ENCODE data around the gene RAI2.

The RAI2 gene

GRCh38 chrX:17848545-17849265 lies 12.4 kb downstream of the RAI2 start:
- Histone ChIP-seq H3K9ac (ENCODE audit: low read depth, low read length, poor library complexity) (no peak overlapping the region), H4K91ac (ENCODE audit: low read depth, low read length, poor library complexity) (no peak overlapping the region), H3K18ac (ENCODE audit: low read length) (no peak overlapping the region), H3K14ac (ENCODE audit: low read length) (no peak overlapping the region), H2BK15ac (ENCODE audit: low read length) (no peak overlapping the region), H3K4ac (ENCODE audit: low read length) (no peak overlapping the region), H3K9me3 (replicated peaks in 1 of 2; ENCODE audit: control insufficient read depth in 2 of 2, insufficient read depth in 1 of 2, low read depth in 1 of 2, low read length in 2 of 2) (no peaks in the 10 kb centered on the region), H3K36me3 (replicated peaks in 1 of 2; ENCODE audit: control insufficient read depth in 2 of 2, insufficient read depth in 2 of 2, low read length in 2 of 2) (no peaks in the 10 kb centered on the region), H4K8ac (ENCODE audit: low read depth, low read length) (no peak overlapping the region), H3K23ac (ENCODE audit: low read depth, low read length, poor library complexity) (no peak overlapping the region), H3K4me3 (ENCODE audit: low read length in 2 of 2) (no peak overlapping the region), H3K27ac (replicated peaks; ENCODE audit: low read length) (no peak overlapping the region), H3K27me3 (ENCODE audit: control insufficient read depth in 3 of 3, insufficient read depth in 3 of 3, low read depth in 1 of 3, low read length in 3 of 3) (peaks cover 0 to 47% (median 0%) of the 10 kb centered on the region in 3 experiments), H2AFZ (ENCODE audit: low read length) (no peak overlapping the region), H2AK5ac (ENCODE audit: low read depth, low read length) (no peak overlapping the region), H2BK120ac (ENCODE audit: low read depth, low read length) (no peak overlapping the region), H3K4me2 (ENCODE audit: insufficient read depth, low read length, poor library complexity, severe bottlenecking) (no peak overlapping the region), H2BK12ac (ENCODE audit: low read length) (no peak overlapping the region), H3K4me1 (ENCODE audit: control insufficient read depth in 2 of 2, insufficient read depth in 1 of 2, low read depth in 1 of 2, low read length in 2 of 2) (peaks cover 0 to 4% of the 10 kb centered on the region in 2 donors), H3K79me1 (ENCODE audit: low read depth, low read length) (peaks cover 2% of the 10 kb centered on the region), H2BK5ac (ENCODE audit: low read length) (no peak overlapping the region)
- no CpG with 5 or more reads among the region's 7 CpGs for WGBS, 2 donors (ENCODE audit: extremely low coverage in 2 of 2, insufficient read length in 2 of 2, insufficient replicate concordance in 1 of 2)
- DNase-seq (ENCODE audit: low spot score) = no peak

GRCh38 chrX:17846045-17846444 lies 15.1 kb downstream of the RAI2 start:
- no peak overlapping the region for H3K4me3 ChIP-seq (ENCODE audit: low read length in 2 of 2)
- no peak overlapping the region for H2BK5ac ChIP-seq (ENCODE audit: low read length)
- H3K79me1 ChIP-seq (ENCODE audit: low read depth, low read length) = peaks cover 2% of the 10 kb centered on the region
- no peak overlapping the region for H2BK12ac ChIP-seq (ENCODE audit: low read length)
- DNase-seq (ENCODE audit: low spot score) = no peak
- no peaks in the 10 kb centered on the region for H3K9me3 ChIP-seq (replicated peaks in 1 of 2; ENCODE audit: control insufficient read depth in 2 of 2, insufficient read depth in 1 of 2, low read depth in 1 of 2, low read length in 2 of 2)
- H4K91ac ChIP-seq (ENCODE audit: low read depth, low read length, poor library complexity) = no peak overlapping the region
- no CpG with 5 or more reads among the region's 2 CpGs for WGBS, 2 donors (ENCODE audit: extremely low coverage in 2 of 2, insufficient read length in 2 of 2, insufficient replicate concordance in 1 of 2)
- no peak overlapping the region for H2BK120ac ChIP-seq (ENCODE audit: low read depth, low read length)
- H3K23ac ChIP-seq (ENCODE audit: low read depth, low read length, poor library complexity) = no peak overlapping the region
- H3K4me1 ChIP-seq (ENCODE audit: control insufficient read depth in 2 of 2, insufficient read depth in 1 of 2, low read depth in 1 of 2, low read length in 2 of 2) = peaks cover 0 to 4% of the 10 kb centered on the region in 2 donors
- no peak overlapping the region for H4K8ac ChIP-seq (ENCODE audit: low read depth, low read length)
- no peak overlapping the region for H3K9ac ChIP-seq (ENCODE audit: low read depth, low read length, poor library complexity)
- no peak overlapping the region for H3K18ac ChIP-seq (ENCODE audit: low read length)
- H3K4me2 ChIP-seq (ENCODE audit: insufficient read depth, low read length, poor library complexity, severe bottlenecking) = no peak overlapping the region
- H2BK15ac ChIP-seq (ENCODE audit: low read length) = no peak overlapping the region
- no peak overlapping the region for H2AK5ac ChIP-seq (ENCODE audit: low read depth, low read length)
- peaks cover 0 to 41% (median 0%) of the 10 kb centered on the region in 3 experiments for H3K27me3 ChIP-seq (ENCODE audit: control insufficient read depth in 3 of 3, insufficient read depth in 3 of 3, low read depth in 1 of 3, low read length in 3 of 3)
- no peak overlapping the region for H3K4ac ChIP-seq (ENCODE audit: low read length)
- H3K27ac ChIP-seq (replicated peaks; ENCODE audit: low read length) = no peak overlapping the region
- H3K36me3 ChIP-seq (replicated peaks in 1 of 2; ENCODE audit: control insufficient read depth in 2 of 2, insufficient read depth in 2 of 2, low read length in 2 of 2) = no peaks in the 10 kb centered on the region
- no peak overlapping the region for H3K14ac ChIP-seq (ENCODE audit: low read length)
- no peak overlapping the region for H2AFZ ChIP-seq (ENCODE audit: low read length)

- Histone ChIP-seq H2BK5ac (ENCODE audit: low read length) (no peak overlapping the region), H2BK15ac (ENCODE audit: low read length) (no peak overlapping the region), H3K14ac (ENCODE audit: low read length) (no peak overlapping the region), H3K18ac (ENCODE audit: low read length) (no peak overlapping the region), H3K9ac (ENCODE audit: low read depth, low read length, poor library complexity) (no peak overlapping the region), H2BK120ac (ENCODE audit: low read depth, low read length) (no peak overlapping the region), H3K23ac (ENCODE audit: low read depth, low read length, poor library complexity) (no peak overlapping the region), H2AFZ (ENCODE audit: low read length) (no peak overlapping the region), H3K9me3 (replicated peaks in 1 of 2; ENCODE audit: control insufficient read depth in 2 of 2, insufficient read depth in 1 of 2, low read depth in 1 of 2, low read length in 2 of 2) (no peaks in the 10 kb centered on the region), H2BK12ac (ENCODE audit: low read length) (no peak overlapping the region), H3K4ac (ENCODE audit: low read length) (no peak overlapping the region), H3K4me2 (ENCODE audit: insufficient read depth, low read length, poor library complexity, severe bottlenecking) (no peak overlapping the region), H2AK5ac (ENCODE audit: low read depth, low read length) (no peak overlapping the region), H3K27me3 (ENCODE audit: control insufficient read depth in 3 of 3, insufficient read depth in 3 of 3, low read depth in 1 of 3, low read length in 3 of 3) (peaks cover 0 to 36% (median 0%) of the 10 kb centered on the region in 3 experiments), H3K4me1 (ENCODE audit: control insufficient read depth in 2 of 2, insufficient read depth in 1 of 2, low read depth in 1 of 2, low read length in 2 of 2) (peaks cover 0 to 4% of the 10 kb centered on the region in 2 donors), H3K4me3 (ENCODE audit: low read length in 2 of 2) (no peak overlapping the region), H3K36me3 (replicated peaks in 1 of 2; ENCODE audit: control insufficient read depth in 2 of 2, insufficient read depth in 2 of 2, low read length in 2 of 2) (no peaks in the 10 kb centered on the region), H3K79me1 (ENCODE audit: low read depth, low read length) (peaks cover 2% of the 10 kb centered on the region), H3K27ac (replicated peaks; ENCODE audit: low read length) (no peak overlapping the region), H4K8ac (ENCODE audit: low read depth, low read length) (no peak overlapping the region), H4K91ac (ENCODE audit: low read depth, low read length, poor library complexity) (no peak overlapping the region)
- DNase-seq (ENCODE audit: low spot score) = no peak
- WGBS, 2 donors (ENCODE audit: extremely low coverage in 2 of 2, insufficient read length in 2 of 2, insufficient replicate concordance in 1 of 2) = no CpG with 5 or more reads among the region's 2 CpGs
These were observed 16.9 kb downstream of the RAI2 start for GRCh38 chrX:17844236-17844635.

- WGBS, 2 donors (ENCODE audit: extremely low coverage in 2 of 2, insufficient read length in 2 of 2, insufficient replicate concordance in 1 of 2) = no CpG with 5 or more reads among the region's 6 CpGs
- no peaks in the 10 kb centered on the region for H3K79me1 ChIP-seq (ENCODE audit: low read depth, low read length)
- no peak overlapping the region for H2BK5ac ChIP-seq (ENCODE audit: low read length)
- H3K4me3 ChIP-seq (ENCODE audit: low read length in 2 of 2) = no peak overlapping the region
- H2AK5ac ChIP-seq (ENCODE audit: low read depth, low read length) = no peak overlapping the region
- H2BK12ac ChIP-seq (ENCODE audit: low read length) = no peak overlapping the region
- H3K4me2 ChIP-seq (ENCODE audit: insufficient read depth, low read length, poor library complexity, severe bottlenecking) = no peak overlapping the region
- no peak overlapping the region for H3K14ac ChIP-seq (ENCODE audit: low read length)
- H3K18ac ChIP-seq (ENCODE audit: low read length) = no peak overlapping the region
- no peak overlapping the region for H4K8ac ChIP-seq (ENCODE audit: low read depth, low read length)
- H3K4me1 ChIP-seq (ENCODE audit: control insufficient read depth in 2 of 2, insufficient read depth in 1 of 2, low read depth in 1 of 2, low read length in 2 of 2) = no peaks in the 10 kb centered on the region
- no peak overlapping the region for H3K4ac ChIP-seq (ENCODE audit: low read length)
- no peak overlapping the region for H2BK15ac ChIP-seq (ENCODE audit: low read length)
- H2AFZ ChIP-seq (ENCODE audit: low read length) = no peak overlapping the region
- H3K9me3 ChIP-seq (replicated peaks in 1 of 2; ENCODE audit: control insufficient read depth in 2 of 2, insufficient read depth in 1 of 2, low read depth in 1 of 2, low read length in 2 of 2) = no peaks in the 10 kb centered on the region
- H2BK120ac ChIP-seq (ENCODE audit: low read depth, low read length) = no peak overlapping the region
- H3K27me3 ChIP-seq (ENCODE audit: control insufficient read depth in 3 of 3, insufficient read depth in 3 of 3, low read depth in 1 of 3, low read length in 3 of 3) = peaks cover 0 to 28% (median 0%) of the 10 kb centered on the region in 3 experiments
- H3K36me3 ChIP-seq (replicated peaks in 1 of 2; ENCODE audit: control insufficient read depth in 2 of 2, insufficient read depth in 2 of 2, low read length in 2 of 2) = no peaks in the 10 kb centered on the region
- no peak for DNase-seq (ENCODE audit: low spot score)
- no peak overlapping the region for H3K9ac ChIP-seq (ENCODE audit: low read depth, low read length, poor library complexity)
- no peak overlapping the region for H3K27ac ChIP-seq (replicated peaks; ENCODE audit: low read length)
- no peak overlapping the region for H4K91ac ChIP-seq (ENCODE audit: low read depth, low read length, poor library complexity)
- H3K23ac ChIP-seq (ENCODE audit: low read depth, low read length, poor library complexity) = no peak overlapping the region
These were observed 18.2 kb downstream of the RAI2 start for GRCh38 chrX:17842769-17843525.

Data from neuronal stem cell (in vitro differentiated cells).